HL-60/S4 (cell line): Measurements from ENCODE around the gene FAM83G.
"Not testable (repeated sequence)": the region's sequence is repeated elsewhere in the genome, so short reads cannot be mapped to it uniquely, and the experiment has no call there.

Source experiments
- in situ Hi-C: fragments of 300-500 bp; cut with MboI; formaldehyde crosslinking; loops from 2 replicates; pipeline ENCODE4 v1.14.3; 2022; ENCODE audit warnings: low sequenced_read_pairs

The FAM83G gene

DNA sequence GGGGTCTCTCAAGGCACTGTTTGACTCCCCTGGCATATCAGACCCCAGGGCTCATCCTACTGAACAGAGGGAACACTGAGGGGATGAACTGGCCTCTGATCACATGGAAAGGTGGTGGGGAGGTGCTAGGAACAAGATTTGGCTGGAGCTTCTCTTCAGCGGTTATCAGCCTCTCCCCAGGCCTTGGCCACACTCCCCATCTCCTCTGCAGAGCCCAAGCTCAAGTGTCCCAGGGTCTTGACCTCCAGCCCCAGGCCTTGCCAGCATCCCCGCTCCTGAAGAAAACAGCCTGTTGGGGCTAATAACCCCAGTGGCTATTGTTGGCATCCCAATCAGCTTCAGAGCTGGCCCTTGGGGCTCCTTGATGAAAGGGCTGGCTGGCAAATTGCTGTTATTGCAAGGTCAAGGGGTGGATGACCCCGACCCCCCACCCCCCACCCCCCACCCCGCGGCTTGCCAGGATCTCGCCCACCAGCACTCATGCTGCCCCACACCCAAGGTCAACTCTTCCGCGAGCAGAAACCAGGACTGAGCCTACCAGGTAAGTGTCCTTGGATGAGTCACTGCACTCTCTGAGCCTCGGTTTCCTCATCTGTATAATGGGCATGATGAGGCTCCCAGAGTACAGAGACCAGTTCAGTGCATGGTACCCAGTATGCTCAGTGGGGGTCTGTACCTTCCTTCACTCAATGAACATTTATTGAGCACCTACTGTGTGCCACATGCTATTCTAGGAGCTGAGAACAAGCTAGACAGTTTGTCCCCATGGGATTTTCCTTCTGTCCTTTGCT lies 18.8 kb upstream of the FAM83G start:
- in situ Hi-C loops = no loop called here

DNA sequence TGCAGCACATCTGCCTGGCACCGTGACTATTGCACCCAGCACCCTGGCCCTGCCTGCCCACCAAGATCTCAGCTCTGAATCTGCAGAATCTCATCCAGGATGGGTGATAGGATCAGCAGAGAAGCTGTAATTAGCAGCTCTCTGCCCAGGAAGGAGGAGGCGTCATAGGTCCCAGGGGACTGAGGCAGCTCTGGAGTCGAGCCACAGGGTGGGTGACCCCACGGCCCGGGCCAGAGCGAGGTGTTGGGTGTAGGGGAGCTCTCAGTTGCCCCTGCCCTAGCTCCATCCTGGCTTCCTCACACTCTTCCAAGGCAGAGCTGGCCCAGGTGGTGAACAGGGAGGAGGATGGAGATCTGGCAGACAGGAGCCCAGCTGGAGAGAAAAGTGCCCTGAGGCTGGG lies 18.2 kb upstream of the FAM83G start:
- in situ Hi-C loops = no loop called here

GRCh38 chr17:19022128-19022527 lies 17.6 kb upstream of the FAM83G start:
- in situ Hi-C loops = no loop called here

- in situ Hi-C loops = no loop called here
Observed at GRCh38 chr17:19021622-19022083, 17.1 kb upstream of the FAM83G start.

DNA sequence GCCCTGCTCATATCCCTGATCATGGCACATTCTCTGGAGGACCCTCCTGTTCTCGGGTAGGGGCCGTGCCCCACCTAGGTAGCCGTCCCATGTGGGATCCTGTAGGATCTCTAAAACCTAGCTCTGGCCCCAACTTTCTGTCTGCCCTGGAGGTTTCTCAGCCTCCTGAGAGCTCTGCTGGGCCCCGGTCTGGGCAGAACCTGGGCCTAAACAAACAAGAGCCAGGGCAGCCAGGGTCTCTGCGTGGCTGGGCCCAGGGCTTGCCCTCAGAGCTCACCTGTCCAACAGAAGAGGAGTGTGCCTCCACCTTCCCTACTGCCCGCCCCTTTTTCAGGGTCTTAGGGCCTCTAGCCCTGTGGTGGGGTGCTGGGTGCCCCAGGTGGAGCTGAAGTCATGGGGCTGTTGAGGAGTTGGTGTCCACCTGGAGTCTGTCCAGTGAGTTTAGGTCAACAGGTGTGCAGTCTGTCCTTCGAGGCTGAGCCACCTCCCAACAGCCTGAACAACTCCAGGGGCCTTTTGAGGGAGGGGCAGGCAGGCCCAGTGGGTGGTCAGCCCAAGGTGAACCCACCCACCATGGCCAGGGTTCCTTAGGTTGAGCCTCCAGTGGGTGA lies 16.6 kb upstream of the FAM83G start:
- in situ Hi-C loops = not testable (repeated sequence)

DNA sequence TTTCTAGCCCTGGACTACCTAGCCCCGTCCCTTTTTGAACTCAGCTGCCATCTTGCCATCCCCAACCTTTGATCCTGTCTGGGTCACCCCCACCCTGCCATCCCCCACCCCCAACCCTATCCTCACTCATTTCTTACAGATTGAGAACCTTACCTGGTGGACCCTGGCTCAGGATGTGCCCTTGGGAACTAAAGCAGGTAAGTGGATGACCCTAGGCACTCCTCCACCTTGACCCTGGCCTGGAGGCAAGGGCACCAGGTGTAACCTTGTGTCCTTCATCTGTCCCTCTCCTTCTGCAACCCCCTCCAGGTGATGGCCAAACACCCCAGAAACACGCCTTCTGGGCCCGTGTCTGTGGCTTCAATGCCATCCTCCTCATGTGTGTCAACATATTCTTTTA lies 15.5 kb upstream of the FAM83G start:
- in situ Hi-C loops = no loop called here

GRCh38 chr17:19019041-19019941 lies 14.7 kb upstream of the FAM83G start:
- in situ Hi-C loops = no loop called here

DNA sequence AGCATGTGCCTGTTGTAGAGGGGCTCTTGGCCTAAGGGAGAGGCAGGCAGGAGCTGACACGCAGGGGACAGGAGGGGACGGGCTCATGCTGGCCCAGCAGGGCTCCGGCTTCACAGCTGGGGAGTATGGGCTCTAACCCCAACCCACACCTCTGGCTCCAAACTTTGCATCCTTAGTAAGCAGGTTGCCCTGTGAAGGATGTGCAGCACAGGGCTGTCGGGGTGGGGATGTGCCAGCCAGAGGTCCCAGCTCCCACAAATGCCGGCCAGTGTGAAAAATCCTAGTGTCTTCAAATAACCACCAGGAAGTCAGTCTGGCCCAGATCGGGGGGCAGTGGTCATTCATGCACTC lies 14.0 kb upstream of the FAM83G start:
- in situ Hi-C loops = no loop called here

DNA sequence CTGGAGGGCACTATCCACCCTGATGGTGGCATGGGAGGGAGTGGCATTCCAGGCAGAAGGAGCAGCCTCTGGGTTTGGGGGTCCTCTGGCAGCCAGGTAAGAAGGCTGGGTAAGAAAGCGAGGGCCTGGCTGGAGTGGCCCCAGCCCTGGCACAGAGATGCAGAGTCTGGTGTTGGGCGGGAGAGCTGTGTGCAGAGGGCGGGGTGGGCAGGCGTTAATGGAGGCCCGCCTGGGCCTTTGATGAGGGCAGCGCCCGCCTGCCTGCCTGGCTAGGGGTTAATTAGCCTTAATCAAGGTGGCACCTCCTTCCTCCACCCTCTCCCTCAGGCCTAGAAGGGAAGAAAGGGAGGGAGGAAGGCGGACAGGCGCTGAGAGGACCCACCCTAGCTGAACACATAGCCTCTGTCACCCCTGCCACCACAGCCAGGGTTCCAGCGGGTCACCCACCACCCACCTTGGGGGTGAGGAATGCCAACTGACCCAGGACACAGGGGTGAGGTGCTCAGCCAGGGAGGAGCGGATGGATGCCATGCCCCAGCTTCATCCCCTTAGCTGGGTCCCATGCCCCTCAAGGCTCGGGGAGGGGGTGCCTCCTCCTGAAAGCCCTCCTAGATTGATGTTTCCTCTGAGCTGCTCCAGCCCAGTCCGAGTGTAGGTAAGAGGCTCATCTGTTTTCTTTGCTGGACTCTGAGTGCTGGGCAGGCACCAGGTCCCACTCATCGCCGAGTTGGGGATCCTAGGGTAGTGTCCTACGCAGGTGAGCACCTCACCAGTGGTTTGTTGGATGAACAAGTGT lies 13.4 kb upstream of the FAM83G start:
- in situ Hi-C loops = no loop called here

GRCh38 chr17:19017401-19017800 lies 12.8 kb upstream of the FAM83G start:
- in situ Hi-C loops = no loop called here

DNA sequence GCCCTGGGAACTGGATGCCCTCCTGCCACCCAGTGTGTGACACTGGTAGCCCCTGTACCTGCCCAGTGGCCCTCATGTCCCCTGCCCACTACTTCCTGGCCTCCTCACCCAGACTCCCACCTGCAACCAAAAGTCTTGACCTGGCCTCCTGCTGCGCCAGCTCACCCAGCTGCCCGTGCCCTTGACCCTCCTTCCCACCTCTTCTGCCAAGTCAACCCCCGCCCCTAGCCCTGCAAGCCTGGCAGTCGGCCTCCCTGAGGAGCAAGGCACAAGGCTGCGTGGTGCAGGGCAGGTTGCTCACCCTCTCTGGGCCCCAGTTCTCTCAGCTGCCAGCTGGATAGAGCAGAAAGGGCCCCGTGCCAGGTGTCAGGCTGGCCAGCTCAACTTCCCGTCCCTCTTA lies 12.3 kb upstream of the FAM83G start:
- in situ Hi-C loops = no loop called here

DNA sequence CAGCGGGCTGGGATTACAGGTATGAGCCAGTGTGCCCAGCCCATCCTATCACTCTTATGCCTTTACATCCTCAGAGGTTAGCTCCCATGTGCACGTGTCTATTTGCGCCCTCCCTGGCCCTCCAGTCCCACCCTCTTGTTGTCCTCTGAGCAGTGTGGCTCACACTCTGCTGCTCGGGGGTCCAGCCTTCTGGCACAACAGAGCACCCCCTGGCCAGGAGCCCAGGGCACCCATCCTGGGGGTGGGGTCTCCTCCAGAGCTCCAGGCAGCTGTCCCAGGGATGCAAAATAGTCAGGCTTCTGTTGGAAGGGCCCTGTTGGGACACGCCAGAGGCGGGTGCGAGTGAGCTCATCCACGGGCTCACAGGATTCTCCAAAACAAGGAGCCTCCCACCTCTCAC lies 11.7 kb upstream of the FAM83G start:
- in situ Hi-C loops = no loop called here

DNA sequence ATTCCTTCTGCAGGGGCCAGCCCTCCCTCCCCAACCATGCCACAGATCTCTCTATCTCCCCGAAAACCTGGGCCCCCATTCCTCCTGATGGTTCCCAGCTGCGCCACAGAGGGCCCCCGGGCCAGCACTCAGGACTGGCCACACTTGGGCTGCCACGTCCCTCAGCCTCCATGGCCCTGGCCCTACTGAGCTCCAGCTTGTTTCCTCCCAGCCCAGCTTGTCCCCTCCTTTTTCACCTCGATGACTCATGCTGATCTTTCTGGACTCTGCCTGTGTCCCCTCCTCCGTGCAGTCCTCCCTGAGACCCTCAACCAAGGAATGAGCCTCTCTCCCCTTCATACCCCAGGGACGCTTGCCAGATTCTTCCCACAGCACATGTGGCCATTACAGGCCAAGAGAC lies 10.9 kb upstream of the FAM83G start:
- in situ Hi-C loops = no loop called here

- in situ Hi-C loops = no loop called here
Observed at GRCh38 chr17:19014628-19015215, 10.2 kb upstream of the FAM83G start.

GRCh38 chr17:19013806-19014627 lies 9.5 kb upstream of the FAM83G start:
- in situ Hi-C loops = no loop called here

DNA sequence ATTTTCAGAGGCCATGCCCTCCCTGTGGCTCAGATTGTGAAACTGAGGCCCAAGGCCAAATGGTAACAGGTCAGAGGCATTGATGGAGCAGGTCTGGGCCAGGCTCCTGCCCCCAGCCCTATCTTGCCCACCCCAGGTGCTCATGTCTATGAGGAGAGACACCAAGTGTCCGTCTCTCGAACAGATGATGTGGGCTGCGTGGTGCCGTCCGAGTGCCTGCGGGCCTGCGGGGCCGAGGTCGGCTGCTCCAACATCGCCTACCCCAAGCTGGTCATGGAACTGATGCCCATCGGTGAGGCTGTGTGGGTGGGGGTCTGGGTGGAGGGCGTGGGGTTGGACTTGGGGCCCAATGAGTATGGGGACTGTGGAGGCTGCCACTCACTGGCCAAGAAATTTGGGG lies 8.7 kb upstream of the FAM83G start:
- in situ Hi-C loops = no loop called here

GRCh38 chr17:19012171-19013080 lies 7.9 kb upstream of the FAM83G start:
- in situ Hi-C loops = no loop called here

GRCh38 chr17:19011581-19011980 lies 7.0 kb upstream of the FAM83G start:
- in situ Hi-C loops = no loop called here
